Limb (tissue), 2 donors: ENCODE results near the gene CACNA1C.
A peak's percentile ranks its signal among the peaks of the same experiment; 100 is the strongest.

Experiments
- DNase-seq, 2 donors: peaks; one replicate each; pipeline ENCODE4 v3.0.0-alpha.2; 2016; ENCODE audit errors: extremely low spot score in 2 of 2

CACNA1C gene

GRCh38 chr12:2638273-2639019, 585.7 kb downstream of the CACNA1C start:
- DNase-seq: no peak

GRCh38 chr12:2639020-2639298, 586.2 kb downstream of the CACNA1C start:
- no peak for DNase-seq

GRCh38 chr12:2640281-2640680, 587.5 kb downstream of the CACNA1C start:
- peak in 1 of 2 donors; percentile 9 for DNase-seq

- DNase-seq: no peak
Observed at GRCh38 chr12:2640709-2641108, 587.9 kb downstream of the CACNA1C start.

GRCh38 chr12:2641207-2641606, 588.4 kb downstream of the CACNA1C start:
- DNase-seq: peak in 1 of 2 donors; percentile 25

- DNase-seq: peak in 1 of 2 donors; percentile 6
Observed at GRCh38 chr12:2641761-2642160, 589.0 kb downstream of the CACNA1C start.

- DNase-seq: no peak
Observed at GRCh38 chr12:2642176-2642892, 589.5 kb downstream of the CACNA1C start.

GRCh38 chr12:2642896-2643425, 590.2 kb downstream of the CACNA1C start:
- DNase-seq: no peak

GRCh38 chr12:2643576-2644135, 590.9 kb downstream of the CACNA1C start:
- no peak for DNase-seq

- no peak for DNase-seq
Observed at GRCh38 chr12:2644683-2645405, 592.1 kb downstream of the CACNA1C start.

GRCh38 chr12:2645460-2645859, 592.7 kb downstream of the CACNA1C start:
- DNase-seq: no peak

- no peak for DNase-seq
Observed at GRCh38 chr12:2646341-2646740, 593.6 kb downstream of the CACNA1C start.

GRCh38 chr12:2647186-2647585, 594.4 kb downstream of the CACNA1C start:
- no peak for DNase-seq

- no peak for DNase-seq
Observed at GRCh38 chr12:2648406-2648805, 595.6 kb downstream of the CACNA1C start.

- peak in 1 of 2 donors; percentile 12 for DNase-seq
Observed at GRCh38 chr12:2649201-2650030, 596.6 kb downstream of the CACNA1C start.

GRCh38 chr12:2650261-2651067, 597.7 kb downstream of the CACNA1C start:
- DNase-seq: peak in 1 of 2 donors; percentile 26

- DNase-seq: peak in 1 of 2 donors; percentile 27
Observed at GRCh38 chr12:2651068-2651965, 598.5 kb downstream of the CACNA1C start.

- DNase-seq: peak in 1 of 2 donors; percentile 13
Observed at GRCh38 chr12:2652011-2652400, 599.2 kb downstream of the CACNA1C start.
